OCI-LY7 (cell line): ENCODE data around the gene FAM107B.

Source experiments
- CTCF ChIP-seq: fragments of 200-600 bp; sonication (generic); conservative IDR thresholded peaks from 2 replicates; pipeline ENCODE4 v1.5.1; 2014; ENCODE audit warnings: mild to moderate bottlenecking, antibody characterized with exemption, low read length, moderate library complexity, mixed read lengths
- EZH2phosphoT487 ChIP-seq: fragments of 200-600 bp; sonication (generic); IDR thresholded peaks from 2 replicates; pipeline ENCODE4 v1.6.1; 2018; ENCODE audit warnings: low read depth, borderline replicate concordance, mild to moderate bottlenecking, mixed run types, antibody characterized with exemption, low read length, moderate library complexity, mixed read lengths

GRCh38 chr10:14524691-14525324, 249.9 kb downstream of the FAM107B start:
- TF ChIP-seq CTCF, result no peak
- no peak for TF ChIP-seq EZH2phosphoT487
